Panc1 (cell line): ENCODE measurements around the gene MAST4. TPM values are rescaled to one million over a fixed set of nuclear protein-coding genes. Genes with fewer than 3 reads are reported as not detected.

ENCODE experiments used
- ATAC-seq: fragments of 200-7000 bp; cut with Tn5 transposase; 2 replicates; pipeline ENCODE4 v1.9.1; 2020; ENCODE audit warnings: mild to moderate bottlenecking, moderate library complexity
- BruUV-seq: library from RNA; stranded (reverse); fragments of 400-500 nt; replicated peaks from 2 replicates; lab custom pipeline; 2021; lab: Mats Ljungman, UMichigan
- CTCF ChIA-PET: fragments of 300-600 bp; sonication (Branson Sonifier 250); formaldehyde crosslinking; loops from one replicate; lab custom pipeline; 2022; ENCODE audit warnings: antibody characterized with exemption; lab: Charles Lee
- POLR2A ChIA-PET: fragments of 300-600 bp; sonication (Branson Sonifier 250); formaldehyde crosslinking; loops from one replicate; lab custom pipeline; 2022; ENCODE audit warnings: antibody characterized with exemption; lab: Charles Lee
- DNase-seq: peaks from one replicate; pipeline ENCODE4 v3.0.0-alpha.2; 2010; ENCODE audit warnings: low read depth, low spot score
- H3K27ac ChIP-seq: 2 replicates; pipeline ENCODE4 v1.5.1; 2011; ENCODE audit warnings: mild to moderate bottlenecking, low read length, inconsistent platforms
- H3K27me3 ChIP-seq: fragments of 200-500 bp; sonication (Bioruptor generic); 2 replicates; pipeline ENCODE4 v1.6.0; 2014; ENCODE audit warnings: low read length, inconsistent platforms; ENCODE audit not compliant: control insufficient read depth, insufficient read depth
- H3K36me3 ChIP-seq: fragments of 200-500 bp; sonication (Bioruptor generic); 2 replicates; pipeline ENCODE4 v1.5.1; 2014; ENCODE audit warnings: inconsistent platforms, mild to moderate bottlenecking, low read length, moderate library complexity; ENCODE audit not compliant: control insufficient read depth, insufficient read depth
- H3K4me1 ChIP-seq: 2 replicates; pipeline ENCODE4 v1.5.1; 2011; ENCODE audit warnings: inconsistent platforms, mild to moderate bottlenecking, low read length, moderate library complexity; ENCODE audit not compliant: control insufficient read depth, insufficient read depth
- H3K4me3 ChIP-seq, 2 experiments: 2 replicates each; pipeline ENCODE4 v1.5.1; 2011 to 2012; ENCODE audit warnings: low read depth in 2 of 2, low read length in 2 of 2, mild to moderate bottlenecking in 2 of 2, inconsistent platforms in 1 of 2, moderate library complexity in 1 of 2
- H3K9me3 ChIP-seq: fragments of 200-500 bp; sonication (Bioruptor generic); 2 replicates; pipeline ENCODE4 v1.5.1; 2014; ENCODE audit warnings: low read depth, mild to moderate bottlenecking, inconsistent platforms, low read length, moderate library complexity; ENCODE audit not compliant: control insufficient read depth, insufficient read depth
- CTCF ChIP-seq: fragments of 450-650 bp; IDR thresholded peaks from 2 replicates; pipeline ENCODE4 v1.5.1; 2017; ENCODE audit warnings: mild to moderate bottlenecking
- POLR2AphosphoS5 ChIP-seq: IDR thresholded peaks from 2 replicates; pipeline ENCODE4 v1.6.1; 2012; ENCODE audit warnings: mild to moderate bottlenecking, low read depth, low read length, moderate library complexity
- REST ChIP-seq, 2 experiments: IDR thresholded peaks; 2 replicates each; pipeline ENCODE4 v1.6.1; 2011 to 2012; ENCODE audit warnings: low read depth in 2 of 2, control low read depth in 1 of 2, low read length in 1 of 2, mild to moderate bottlenecking in 1 of 2, moderate library complexity in 1 of 2; ENCODE audit not compliant: insufficient read depth in 1 of 2
- SIN3A ChIP-seq: IDR thresholded peaks from 2 replicates; pipeline ENCODE4 v1.6.1; 2012; ENCODE audit warnings: low read depth, mild to moderate bottlenecking, low read length, moderate library complexity, borderline replicate concordance; ENCODE audit not compliant: insufficient read depth
- TCF7L2 ChIP-seq: IDR thresholded peaks from 2 replicates; pipeline ENCODE4 v1.6.1; 2011; ENCODE audit warnings: mild to moderate bottlenecking, low read depth, low read length, inconsistent platforms
- in situ Hi-C: cut with HindIII; loops from 2 replicates; pipeline ENCODE4 v1.10.0; 2016; ENCODE audit warnings: low sequenced_read_pairs, low pct_unique_long_range_greater_than_20kb
- intact Hi-C: fragments of 100-400 bp; cut with micrococcal nuclease; formaldehyde crosslinking; loops from one replicate; pipeline ENCODE4 v1.10.0; 2022; ENCODE audit not compliant: unreplicated experiment
- total RNA-seq: library from RNA; stranded (reverse); gene quantifications from one replicate; pipeline ENCODE4 v1.2.1, GENCODE V29; 2021; ENCODE audit not compliant: unreplicated experiment

The MAST4 gene
- total RNA-seq, 1 experiment from 2014 or later = 1.8 TPM

GRCh38 chr5:67014191-67014590, 418.0 kb downstream of the MAST4 start:
- Histone ChIP-seq H3K27me3 (no peaks in the 10 kb centered on the region), H3K36me3 (no peaks in the 10 kb centered on the region; the same call in 1 of the 2 replicates), H3K4me1 (no peaks in the 10 kb centered on the region), H3K4me3 (no peak overlapping the region), H3K9me3 (no peaks in the 10 kb centered on the region), H3K27ac (no peak overlapping the region)
- intact Hi-C loops (no loop called here), in situ Hi-C loops (no loop called here)
- POLR2A ChIA-PET = no interaction called here
- no peak for ATAC-seq
- no peak for DNase-seq
- CTCF ChIA-PET = no interaction called here
- TF ChIP-seq REST (IDR thresholded peaks at IDR 0.05; ENCODE audit: insufficient read depth in 1 of 2, low read depth in 2 of 2, low read length in 1 of 2) (no peak), SIN3A (no peak), POLR2AphosphoS5 (no peak), TCF7L2 (no peak), CTCF (no peak)
- no TSS peak for BruUV-seq

GRCh38 chr5:67014957-67015400, 418.8 kb downstream of the MAST4 start:
- Histone ChIP-seq H3K27me3 (no peaks in the 10 kb centered on the region), H3K4me1 (no peaks in the 10 kb centered on the region), H3K9me3 (no peaks in the 10 kb centered on the region), H3K36me3 (no peaks in the 10 kb centered on the region; the same call in 1 of the 2 replicates), H3K27ac (no peak overlapping the region), H3K4me3 (peak overlapping the region in 1 of 2 experiments; percentile 39; a peak in 2 of 4 replicates)
- ChIA-PET CTCF (no interaction called here), POLR2A (no interaction called here)
- in situ Hi-C loops (no loop called here), intact Hi-C loops (no loop called here)
- no TSS peak for BruUV-seq
- DNase-seq (no peak), ATAC-seq (no peak)
- no peak for TF ChIP-seq CTCF
- TF ChIP-seq REST (IDR thresholded peaks at IDR 0.05; ENCODE audit: insufficient read depth in 1 of 2, low read depth in 2 of 2, low read length in 1 of 2) = no peak
- TF ChIP-seq POLR2AphosphoS5 = no peak
